NCI-H1105 (cell line): ENCODE data around the gene KCNT2.

ENCODE experiments used
- DNase-seq: peaks from one replicate; lab custom pipeline; 2025; lab: John Stamatoyannopoulos, UW

The KCNT2 gene

GRCh38 chr1:196449460-196449859, 158.8 kb downstream of the KCNT2 start:
- no peak for DNase-seq

- no peak for DNase-seq
Measured at GRCh38 chr1:196445775-196446174, 162.5 kb downstream of the KCNT2 start.

- DNase-seq: no peak
Measured at GRCh38 chr1:196444634-196445033, 163.6 kb downstream of the KCNT2 start.

- DNase-seq: no peak
Measured at GRCh38 chr1:196442366-196442765, 165.9 kb downstream of the KCNT2 start.

- DNase-seq: no peak
Measured at GRCh38 chr1:196440711-196441110, 167.5 kb downstream of the KCNT2 start.

- no peak for DNase-seq
Measured at GRCh38 chr1:196438329-196438728, 169.9 kb downstream of the KCNT2 start.

GRCh38 chr1:196437671-196438070, 170.6 kb downstream of the KCNT2 start:
- no peak for DNase-seq

GRCh38 chr1:196433000-196433399, 175.2 kb downstream of the KCNT2 start:
- no peak for DNase-seq

- no peak for DNase-seq
Measured at GRCh38 chr1:196427976-196428734, 180.1 kb downstream of the KCNT2 start.

GRCh38 chr1:196425513-196425912, 182.7 kb downstream of the KCNT2 start:
- no peak for DNase-seq

- DNase-seq: no peak
Measured at GRCh38 chr1:196423612-196424011, 184.6 kb downstream of the KCNT2 start.

- no peak for DNase-seq
Measured at GRCh38 chr1:196418772-196419171, 189.5 kb downstream of the KCNT2 start.

GRCh38 chr1:196415978-196416377, 192.3 kb downstream of the KCNT2 start:
- no peak for DNase-seq

- no peak for DNase-seq
Measured at GRCh38 chr1:196412326-196412725, 195.9 kb downstream of the KCNT2 start.

GRCh38 chr1:196410768-196411167, 197.5 kb downstream of the KCNT2 start:
- DNase-seq: no peak

- no peak for DNase-seq
Measured at GRCh38 chr1:196409586-196409985, 198.7 kb downstream of the KCNT2 start.

GRCh38 chr1:196407358-196408051, 200.7 kb downstream of the KCNT2 start:
- no peak for DNase-seq

GRCh38 chr1:196405839-196406238, 202.4 kb downstream of the KCNT2 start:
- DNase-seq: no peak

- no peak for DNase-seq
Measured at GRCh38 chr1:196403803-196404690, 204.2 kb downstream of the KCNT2 start.

- DNase-seq: no peak
Measured at GRCh38 chr1:196401891-196402290, 206.3 kb downstream of the KCNT2 start.

GRCh38 chr1:196401452-196401833, 206.8 kb downstream of the KCNT2 start:
- no peak for DNase-seq
